ENCODE data around the gene DNAJB8. TPM values are rescaled to one million over a fixed set of nuclear protein-coding genes. Genes with fewer than 3 reads are reported as not detected.

Gene DNAJB8
- polyA plus RNA-seq (2013, experiment 1 of 2) = not detected
- not detected for polyA plus RNA-seq (2013, experiment 2 of 2)

DNA sequence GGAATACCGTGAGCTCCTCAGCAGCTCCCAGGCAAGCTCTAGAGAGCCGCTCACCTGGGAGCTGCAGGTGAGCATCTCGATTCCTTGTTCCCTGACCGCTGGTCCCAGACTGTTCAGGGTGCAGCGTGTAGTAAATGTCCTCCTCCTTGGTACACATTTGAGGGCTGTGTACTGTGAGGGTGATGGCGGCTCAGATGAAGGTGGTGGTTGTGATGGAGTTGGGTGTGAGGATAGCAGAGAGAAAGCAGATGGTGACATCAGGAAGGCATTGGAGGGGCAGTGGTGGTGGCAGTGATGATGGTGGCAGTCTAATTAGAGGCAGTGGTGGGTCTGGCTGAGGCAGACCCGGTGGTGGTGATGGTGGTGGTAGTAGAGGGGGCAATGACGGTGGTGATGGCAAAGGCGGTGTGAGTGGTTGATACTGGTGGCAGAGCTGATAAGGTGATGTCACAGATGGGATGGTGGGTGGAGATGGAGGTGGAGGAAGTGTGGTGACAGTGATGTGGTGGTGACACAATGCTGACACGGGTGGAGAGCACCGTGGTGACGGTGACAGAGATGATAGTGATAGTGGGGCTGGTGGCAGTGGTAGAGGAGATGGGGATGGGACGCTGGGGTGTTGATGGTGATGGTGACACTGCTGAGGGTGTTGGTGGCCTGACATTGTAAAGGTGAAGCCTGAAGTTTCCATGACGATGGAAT is at the start of gene DNAJB8:
Gene DNAJB8 (minus strand): TSS at position 51 of the 702 bp plus-strand sequence. CDS start 3,645 bp downstream, outside the sequence.
- H3K9me3 ChIP-seq (replicated peaks in 1 of 2; ENCODE audit: control insufficient read depth in 2 of 2, insufficient read depth in 1 of 2, low read depth in 1 of 2, low read length in 2 of 2) = peaks cover 0 to 4% of the 10 kb centered on the region in 2 donors
- H3K18ac ChIP-seq (ENCODE audit: low read length) = peak within 1 kb of the TSS; percentile 49
- H2AK5ac ChIP-seq (ENCODE audit: low read depth, low read length) = peak within 1 kb of the TSS; percentile 13
- H4K91ac ChIP-seq (ENCODE audit: low read depth, low read length, poor library complexity) = peak within 1 kb of the TSS; percentile 85
- peak within 1 kb of the TSS; percentile 76 for H3K23ac ChIP-seq (ENCODE audit: low read depth, low read length, poor library complexity)
- H3K14ac ChIP-seq (ENCODE audit: low read length) = peak within 1 kb of the TSS; percentile 26
- no peaks in the 10 kb centered on the region for H3K36me3 ChIP-seq (replicated peaks in 1 of 2; ENCODE audit: control insufficient read depth in 2 of 2, insufficient read depth in 2 of 2, low read length in 2 of 2)
- no peak within 1 kb of the TSS for H2AFZ ChIP-seq (ENCODE audit: low read length)
- no peak within 1 kb of the TSS for H3K4me2 ChIP-seq (ENCODE audit: insufficient read depth, low read length, poor library complexity, severe bottlenecking)
- no peaks in the 10 kb centered on the region for H3K79me1 ChIP-seq (ENCODE audit: low read depth, low read length)
- H3K4me3 ChIP-seq (ENCODE audit: low read length in 2 of 2) = no peak within 1 kb of the TSS
- H3K9ac ChIP-seq (ENCODE audit: low read depth, low read length, poor library complexity) = peak within 1 kb of the TSS; percentile 53
- H2BK120ac ChIP-seq (ENCODE audit: low read depth, low read length) = no peak within 1 kb of the TSS
- H2BK15ac ChIP-seq (ENCODE audit: low read length) = no peak within 1 kb of the TSS
- H4K8ac ChIP-seq (ENCODE audit: low read depth, low read length) = no peak within 1 kb of the TSS
- DNase-seq (ENCODE audit: low spot score) = no peak
- peak within 1 kb of the TSS; percentile 14 for H2BK5ac ChIP-seq (ENCODE audit: low read length)
- WGBS, 2 donors (ENCODE audit: extremely low coverage in 2 of 2, insufficient read length in 2 of 2, insufficient replicate concordance in 1 of 2) = no CpG with 5 or more reads among the region's 14 CpGs
- H3K27me3 ChIP-seq (ENCODE audit: control insufficient read depth in 3 of 3, insufficient read depth in 3 of 3, low read depth in 1 of 3, low read length in 3 of 3) = peaks cover 0 to 83% (median 5%) of the 10 kb centered on the region in 3 experiments
- peaks cover 0 to 2% of the 10 kb centered on the region in 2 donors for H3K4me1 ChIP-seq (ENCODE audit: control insufficient read depth in 2 of 2, insufficient read depth in 1 of 2, low read depth in 1 of 2, low read length in 2 of 2)
- no peak within 1 kb of the TSS for H2BK12ac ChIP-seq (ENCODE audit: low read length)
- H3K4ac ChIP-seq (ENCODE audit: low read length) = no peak within 1 kb of the TSS
- H3K27ac ChIP-seq (replicated peaks; ENCODE audit: low read length) = no peak within 1 kb of the TSS

DNA sequence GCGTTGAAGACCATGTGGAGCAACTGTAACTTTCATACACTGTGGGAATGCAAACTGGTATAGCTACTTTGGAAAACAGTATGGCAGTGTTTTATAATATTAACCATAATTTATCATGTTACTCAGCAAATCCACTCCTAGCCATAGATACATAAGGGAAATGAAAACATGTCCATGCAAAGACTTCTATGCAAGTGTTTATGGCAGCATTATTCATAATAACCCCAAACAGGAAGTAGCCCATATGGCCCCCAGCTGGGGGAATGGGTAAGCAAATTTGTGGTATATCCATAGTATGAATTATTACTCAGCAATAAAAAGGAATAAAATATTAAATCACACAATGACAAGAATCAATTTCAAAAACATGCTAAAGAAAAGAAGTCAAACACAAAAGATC is 49.3 kb upstream of the DNAJB8 start:
- H3K14ac ChIP-seq (ENCODE audit: low read length) = no peak overlapping the region
- no peak overlapping the region for H4K8ac ChIP-seq (ENCODE audit: low read depth, low read length)
- DNase-seq (ENCODE audit: low spot score) = no peak
- peaks cover 0 to 10% (median 0%) of the 10 kb centered on the region in 3 experiments for H3K27me3 ChIP-seq (ENCODE audit: control insufficient read depth in 3 of 3, insufficient read depth in 3 of 3, low read depth in 1 of 3, low read length in 3 of 3)
- no peak overlapping the region for H3K4ac ChIP-seq (ENCODE audit: low read length)
- H3K9me3 ChIP-seq (replicated peaks in 1 of 2; ENCODE audit: control insufficient read depth in 2 of 2, insufficient read depth in 1 of 2, low read depth in 1 of 2, low read length in 2 of 2) = peaks cover 0 to 5% of the 10 kb centered on the region in 2 donors
- no peak overlapping the region for H3K23ac ChIP-seq (ENCODE audit: low read depth, low read length, poor library complexity)
- H2AFZ ChIP-seq (ENCODE audit: low read length) = no peak overlapping the region
- H3K79me1 ChIP-seq (ENCODE audit: low read depth, low read length) = no peaks in the 10 kb centered on the region
- no peak overlapping the region for H3K4me2 ChIP-seq (ENCODE audit: insufficient read depth, low read length, poor library complexity, severe bottlenecking)
- H3K36me3 ChIP-seq (replicated peaks in 1 of 2; ENCODE audit: control insufficient read depth in 2 of 2, insufficient read depth in 2 of 2, low read length in 2 of 2) = no peaks in the 10 kb centered on the region
- H2AK5ac ChIP-seq (ENCODE audit: low read depth, low read length) = no peak overlapping the region
- no peak overlapping the region for H2BK15ac ChIP-seq (ENCODE audit: low read length)
- H3K4me1 ChIP-seq (ENCODE audit: control insufficient read depth in 2 of 2, insufficient read depth in 1 of 2, low read depth in 1 of 2, low read length in 2 of 2) = no peaks in the 10 kb centered on the region
- no peak overlapping the region for H2BK12ac ChIP-seq (ENCODE audit: low read length)
- no peak overlapping the region for H2BK5ac ChIP-seq (ENCODE audit: low read length)
- no peak overlapping the region for H3K27ac ChIP-seq (replicated peaks; ENCODE audit: low read length)
- no CpG with 5 or more reads among the region's 1 CpG for WGBS, 2 donors (ENCODE audit: extremely low coverage in 2 of 2, insufficient read length in 2 of 2, insufficient replicate concordance in 1 of 2)
- no peak overlapping the region for H3K9ac ChIP-seq (ENCODE audit: low read depth, low read length, poor library complexity)
- no peak overlapping the region for H2BK120ac ChIP-seq (ENCODE audit: low read depth, low read length)
- H3K4me3 ChIP-seq (ENCODE audit: low read length in 2 of 2) = no peak overlapping the region
- H4K91ac ChIP-seq (ENCODE audit: low read depth, low read length, poor library complexity) = no peak overlapping the region
- no peak overlapping the region for H3K18ac ChIP-seq (ENCODE audit: low read length)

- Histone ChIP-seq H2BK120ac (ENCODE audit: low read depth, low read length) (no peak overlapping the region), H2AK5ac (ENCODE audit: low read depth, low read length) (no peak overlapping the region), H3K4me1 (ENCODE audit: control insufficient read depth in 2 of 2, insufficient read depth in 1 of 2, low read depth in 1 of 2, low read length in 2 of 2) (no peaks in the 10 kb centered on the region), H2BK15ac (ENCODE audit: low read length) (no peak overlapping the region), H3K36me3 (replicated peaks in 1 of 2; ENCODE audit: control insufficient read depth in 2 of 2, insufficient read depth in 2 of 2, low read length in 2 of 2) (no peaks in the 10 kb centered on the region), H4K91ac (ENCODE audit: low read depth, low read length, poor library complexity) (no peak overlapping the region), H4K8ac (ENCODE audit: low read depth, low read length) (no peak overlapping the region), H3K23ac (ENCODE audit: low read depth, low read length, poor library complexity) (no peak overlapping the region), H3K9me3 (replicated peaks in 1 of 2; ENCODE audit: control insufficient read depth in 2 of 2, insufficient read depth in 1 of 2, low read depth in 1 of 2, low read length in 2 of 2) (no peaks in the 10 kb centered on the region), H3K27ac (replicated peaks; ENCODE audit: low read length) (no peak overlapping the region), H3K18ac (ENCODE audit: low read length) (no peak overlapping the region), H3K4me3 (ENCODE audit: low read length in 2 of 2) (no peak overlapping the region), H3K79me1 (ENCODE audit: low read depth, low read length) (no peaks in the 10 kb centered on the region), H3K27me3 (ENCODE audit: control insufficient read depth in 3 of 3, insufficient read depth in 3 of 3, low read depth in 1 of 3, low read length in 3 of 3) (peaks cover 0 to 6% (median 2%) of the 10 kb centered on the region in 3 experiments), H3K9ac (ENCODE audit: low read depth, low read length, poor library complexity) (no peak overlapping the region), H2BK5ac (ENCODE audit: low read length) (no peak overlapping the region), H2BK12ac (ENCODE audit: low read length) (no peak overlapping the region), H3K14ac (ENCODE audit: low read length) (no peak overlapping the region), H2AFZ (ENCODE audit: low read length) (no peak overlapping the region), H3K4me2 (ENCODE audit: insufficient read depth, low read length, poor library complexity, severe bottlenecking) (no peak overlapping the region), H3K4ac (ENCODE audit: low read length) (no peak overlapping the region)
- no CpG with 5 or more reads among the region's 5 CpGs for WGBS, 2 donors (ENCODE audit: extremely low coverage in 2 of 2, insufficient read length in 2 of 2, insufficient replicate concordance in 1 of 2)
- no peak for DNase-seq (ENCODE audit: low spot score)
Measured at GRCh38 chr3:128508852-128509251, 42.2 kb upstream of the DNAJB8 start.

DNA sequence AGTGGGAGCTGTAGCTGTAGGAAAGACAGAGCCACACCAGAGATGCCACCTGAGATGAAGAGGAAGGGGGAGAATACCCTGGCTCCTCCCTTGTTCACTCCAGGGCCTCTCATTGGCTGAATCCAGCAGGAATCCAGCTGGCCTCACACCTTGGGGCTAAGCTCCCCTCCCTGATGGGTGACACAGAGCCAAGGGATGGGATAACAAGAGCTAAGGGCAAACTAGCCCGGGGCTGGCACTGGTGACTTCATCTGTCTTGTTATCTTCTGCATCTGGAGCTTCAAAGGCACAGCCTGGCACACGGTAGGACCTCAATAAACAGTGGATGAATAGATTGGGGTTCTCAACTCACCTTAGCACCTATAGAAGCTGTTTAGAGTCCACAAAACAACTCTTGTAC is 40.1 kb upstream of the DNAJB8 start:
- H2BK5ac ChIP-seq (ENCODE audit: low read length) = no peak overlapping the region
- DNase-seq (ENCODE audit: low spot score) = no peak
- H3K9me3 ChIP-seq (replicated peaks in 1 of 2; ENCODE audit: control insufficient read depth in 2 of 2, insufficient read depth in 1 of 2, low read depth in 1 of 2, low read length in 2 of 2) = no peaks in the 10 kb centered on the region
- H3K23ac ChIP-seq (ENCODE audit: low read depth, low read length, poor library complexity) = no peak overlapping the region
- H3K27ac ChIP-seq (replicated peaks; ENCODE audit: low read length) = no peak overlapping the region
- no peaks in the 10 kb centered on the region for H3K79me1 ChIP-seq (ENCODE audit: low read depth, low read length)
- H2BK12ac ChIP-seq (ENCODE audit: low read length) = no peak overlapping the region
- no peak overlapping the region for H2AK5ac ChIP-seq (ENCODE audit: low read depth, low read length)
- H4K91ac ChIP-seq (ENCODE audit: low read depth, low read length, poor library complexity) = no peak overlapping the region
- H3K4me2 ChIP-seq (ENCODE audit: insufficient read depth, low read length, poor library complexity, severe bottlenecking) = no peak overlapping the region
- H3K27me3 ChIP-seq (ENCODE audit: control insufficient read depth in 3 of 3, insufficient read depth in 3 of 3, low read depth in 1 of 3, low read length in 3 of 3) = peaks cover 0 to 24% (median 2%) of the 10 kb centered on the region in 3 experiments
- no peaks in the 10 kb centered on the region for H3K36me3 ChIP-seq (replicated peaks in 1 of 2; ENCODE audit: control insufficient read depth in 2 of 2, insufficient read depth in 2 of 2, low read length in 2 of 2)
- no peak overlapping the region for H2BK15ac ChIP-seq (ENCODE audit: low read length)
- no peak overlapping the region for H4K8ac ChIP-seq (ENCODE audit: low read depth, low read length)
- H3K14ac ChIP-seq (ENCODE audit: low read length) = no peak overlapping the region
- H2BK120ac ChIP-seq (ENCODE audit: low read depth, low read length) = no peak overlapping the region
- no peak overlapping the region for H2AFZ ChIP-seq (ENCODE audit: low read length)
- no peak overlapping the region for H3K18ac ChIP-seq (ENCODE audit: low read length)
- H3K9ac ChIP-seq (ENCODE audit: low read depth, low read length, poor library complexity) = no peak overlapping the region
- H3K4ac ChIP-seq (ENCODE audit: low read length) = no peak overlapping the region
- no CpG with 5 or more reads among the region's 2 CpGs for WGBS, 2 donors (ENCODE audit: extremely low coverage in 2 of 2, insufficient read length in 2 of 2, insufficient replicate concordance in 1 of 2)
- H3K4me3 ChIP-seq (ENCODE audit: low read length in 2 of 2) = no peak overlapping the region
- no peaks in the 10 kb centered on the region for H3K4me1 ChIP-seq (ENCODE audit: control insufficient read depth in 2 of 2, insufficient read depth in 1 of 2, low read depth in 1 of 2, low read length in 2 of 2)
